ENCODE data around the gene PNPLA7.

- no peak for TF ChIP-seq CTCF (conservative IDR thresholded peaks at IDR 0.05; ENCODE audit: low read depth, low read length)
- no peak for TF ChIP-seq EZH2 (IDR thresholded peaks at IDR 0.05; ENCODE audit: low read length, unreplicated experiment)
- TF ChIP-seq EZH2phosphoT487 (IDR thresholded peaks at IDR 0.05; ENCODE audit: borderline replicate concordance, low read length), result no peak
Observed at GRCh38 chr9:137501457-137501856, 48.7 kb downstream of the PNPLA7 start.
